ENCODE results near the gene ACOT11. TPM values are rescaled to one million over a fixed set of nuclear protein-coding genes. Genes with fewer than 3 reads are reported as not detected.

ACOT11 gene
- total and polyA plus RNA-seq, 2 of the 4 experiments (the other 2 are of a cell fraction) = 2.5 to 2.7 TPM

GRCh38 chr1:54498383-54499096 is 49.5 kb upstream of the ACOT11 start:
- dilution Hi-C loops (cut with HindIII; ENCODE audit: low sequenced_read_pairs, unreplicated experiment) (no loop called here), in situ Hi-C loops (cut with MboI; ENCODE audit: low sequenced_read_pairs) (loop anchor here (10.0 to 25.0 kb wide), 2 partner anchors 394 to 636 kb away; no protein-coding TSS in a partner anchor), intact Hi-C loops (cut with micrococcal nuclease) (loop anchor here (2.0 kb wide), 1 partner anchor 218 kb away; no protein-coding TSS in a partner anchor)
- ChIA-PET CTCF (interaction anchor here (1.6 kb wide), 1 partner anchor 14 kb away, joined by 5 read pairs; no protein-coding TSS in a partner anchor), POLR2A (ENCODE audit: unreplicated experiment) (no interaction called here)
- ATAC-seq (ENCODE audit: low read depth) = no peak; the same call in 1 of the 2 replicates
- no peaks in the 10 kb centered on the region for H4K20me1 ChIP-seq (ENCODE audit: insufficient read depth, low read length)
- no peak for TF ChIP-seq SMC3 (IDR thresholded peaks at IDR 0.05; ENCODE audit: low read depth, low read length)
- no peak for TF ChIP-seq RAD21 (IDR thresholded peaks at IDR 0.05; ENCODE audit: low read length)
- no peak for TF ChIP-seq MAFK (IDR thresholded peaks at IDR 0.05; ENCODE audit: low read depth, low read length)
- TF ChIP-seq BHLHE40 (IDR thresholded peaks at IDR 0.05; ENCODE audit: low read depth, low read length) = no peak
- no peak for TF ChIP-seq NFE2L2 (IDR thresholded peaks at IDR 0.05; ENCODE audit: low read depth, low read length)
- no peak overlapping the region for H3K9ac ChIP-seq (ENCODE audit: low read depth, low read length)
- H3K56ac ChIP-seq (ENCODE audit: extremely low read depth, insufficient read depth, low read length) = no peak overlapping the region
- H2BK20ac ChIP-seq (ENCODE audit: low read depth, low read length) = no peak overlapping the region
- H4K5ac ChIP-seq (ENCODE audit: low read depth, low read length) = no peak overlapping the region
- H3K27me3 ChIP-seq (ENCODE audit: control insufficient read depth, insufficient read depth, low read length) = peaks cover 55% of the 10 kb centered on the region
- H2AK9ac ChIP-seq (replicated peaks; ENCODE audit: low read depth, low read length, poor library complexity) = no peak overlapping the region
- H3K4me3 ChIP-seq (ENCODE audit: insufficient read depth, low read depth, low read length) = no peak overlapping the region
- BruUV-seq (replicated peaks) = no TSS peak
- H2BK5ac ChIP-seq (ENCODE audit: low read depth, low read length, poor library complexity, severe bottlenecking) = no peak overlapping the region
- no peak overlapping the region for H3K23ac ChIP-seq (ENCODE audit: low read depth, low read length)
- H3K14ac ChIP-seq (replicated peaks; ENCODE audit: low read depth, low read length) = no peak overlapping the region
- no peaks in the 10 kb centered on the region for H3K36me3 ChIP-seq (ENCODE audit: control insufficient read depth, insufficient read depth, low read length)
- H2AFZ ChIP-seq (replicated peaks; ENCODE audit: low read length, poor library complexity) = no peak overlapping the region
- H3K9me3 ChIP-seq (ENCODE audit: control insufficient read depth, insufficient read depth, low read length) = peaks cover 4% of the 10 kb centered on the region
- no peak overlapping the region for H2AK5ac ChIP-seq (ENCODE audit: low read depth, low read length)
- no peak overlapping the region for H2BK120ac ChIP-seq (ENCODE audit: low read depth, low read length)
- no peak overlapping the region for H4K91ac ChIP-seq (ENCODE audit: insufficient read depth, low read depth, low read length)
- H2BK15ac ChIP-seq (ENCODE audit: low read depth, low read length) = no peak overlapping the region
- no CpG with 5 or more reads among the region's 4 CpGs for WGBS, 2 experiments (ENCODE audit: extremely low coverage in 2 of 2, insufficient read length in 1 of 2)
- no peak overlapping the region for H3K4ac ChIP-seq (ENCODE audit: low read depth, low read length)
- H4K8ac ChIP-seq (ENCODE audit: low read depth in 2 of 2, low read length in 2 of 2) = no peak overlapping the region
- no peaks in the 10 kb centered on the region for H3K79me1 ChIP-seq (ENCODE audit: low read depth in 1 of 2, low read length in 2 of 2)
- peaks cover 5% of the 10 kb centered on the region; the same call in 1 of the 2 replicates for H3K4me1 ChIP-seq (ENCODE audit: control insufficient read depth, insufficient read depth, low read length)
- H3K27ac ChIP-seq (ENCODE audit: insufficient read depth, low read length) = no peak overlapping the region
- no peaks in the 10 kb centered on the region for H3K9me1 ChIP-seq (ENCODE audit: insufficient read depth, low read length)
- H3K18ac ChIP-seq (ENCODE audit: low read depth, low read length) = no peak overlapping the region
- no peak for DNase-seq
- H3K4me2 ChIP-seq (ENCODE audit: low read depth, low read length) = peak overlapping the region; percentile 57; the same call in 1 of the 2 replicates
